ENCODE data around the gene CNTNAP5. TPM values are rescaled to one million over a fixed set of nuclear protein-coding genes. Genes with fewer than 3 reads are reported as not detected.

The CNTNAP5 gene
- total and polyA plus RNA-seq, 9 of the 15 experiments (the other 6 are each of a cell fraction or from before 2014, with no cell fraction given) = not detected

DNA sequence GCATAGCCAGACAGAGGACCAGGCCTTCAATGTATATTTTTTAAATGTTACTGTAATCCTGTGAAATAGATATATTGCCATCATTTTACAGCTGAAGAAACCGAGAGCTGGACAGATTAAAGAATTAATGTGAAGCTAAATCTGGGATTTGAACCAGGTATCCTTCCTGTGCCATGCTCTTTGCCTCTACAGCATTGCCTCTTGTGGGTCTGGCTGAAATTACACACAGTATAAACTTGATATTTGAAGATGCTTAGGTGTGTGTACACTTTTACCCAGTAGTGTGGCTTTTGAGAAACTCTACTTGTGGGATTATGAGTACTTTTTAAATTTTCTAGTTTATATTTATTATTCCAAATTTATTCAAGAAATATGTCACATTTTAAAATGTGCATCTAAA lies 264.5 kb downstream of the CNTNAP5 start:
- Histone ChIP-seq H3K4me2 (ENCODE audit: insufficient read depth, low read length) (no peak overlapping the region), H2AFZ (ENCODE audit: low read depth, low read length) (no peak overlapping the region), H3K79me2 (ENCODE audit: control insufficient read depth, insufficient read depth, low read length) (no peaks in the 10 kb centered on the region), H3K27me3 (ENCODE audit: control insufficient read depth in 2 of 2, insufficient read depth in 2 of 2, low read length in 2 of 2) (no peaks in the 10 kb centered on the region), H3K36me3 (ENCODE audit: control insufficient read depth, insufficient read depth, low read length) (no peaks in the 10 kb centered on the region), H3K4me1 (replicated peaks in 1 of 2; ENCODE audit: control insufficient read depth in 2 of 2, insufficient read depth in 2 of 2, low read length in 2 of 2) (no peaks in the 10 kb centered on the region), H3K27ac (ENCODE audit: extremely low read depth, low read depth, low read length) (no peak overlapping the region), H3K9me1 (ENCODE audit: control insufficient read depth, insufficient read depth, low read length) (no peaks in the 10 kb centered on the region), H4K20me1 (replicated peaks; ENCODE audit: control insufficient read depth, insufficient read depth, low read length) (no peaks in the 10 kb centered on the region), H3K9ac (ENCODE audit: insufficient read depth in 1 of 2, low read depth in 2 of 2, low read length in 2 of 2) (no peak overlapping the region), H3K9me3 (replicated peaks; ENCODE audit: control insufficient read depth, insufficient read depth, low read depth, low read length) (no peaks in the 10 kb centered on the region), H3K4me3 (no peak overlapping the region)
- POLR2A ChIA-PET = no interaction called here
- no peak for TF ChIP-seq ZNF23 (CRISPR knock-in tag; IDR thresholded peaks at IDR 0.05)
- no peak for TF ChIP-seq TCF7L2 (IDR thresholded peaks at IDR 0.05; ENCODE audit: low read depth, low read length)
- TF ChIP-seq ZFX (CRISPR knock-in tag; IDR thresholded peaks at IDR 0.05) = no peak
- no peak for TF ChIP-seq ZNF263 (CRISPR knock-in tag; IDR thresholded peaks at IDR 0.05; ENCODE audit: borderline replicate concordance)
- TF ChIP-seq U2AF1 (optimal IDR thresholded peaks at IDR 0.05; ENCODE audit: low read depth, low read length) = no peak
- ATAC-seq = no peak
- DNase-seq (ENCODE audit: extremely low read depth in 1 of 4, low spot score in 3 of 4) = no peak
- CTCF ChIA-PET (ENCODE audit: low intra/inter-chr PET ratio) = no interaction called here
- WGBS (ENCODE audit: insufficient coverage, low coverage, missing lambda C conversion rate) = 0% methylated on average over 1 of the region's 1 CpG
- in situ Hi-C loops (cut with MboI) = no loop called here
- intact Hi-C loops (cut with micrococcal nuclease) = no loop called here
- no peak for FAIRE-seq
- BruUV-seq (replicated peaks) = no TSS peak

DNA sequence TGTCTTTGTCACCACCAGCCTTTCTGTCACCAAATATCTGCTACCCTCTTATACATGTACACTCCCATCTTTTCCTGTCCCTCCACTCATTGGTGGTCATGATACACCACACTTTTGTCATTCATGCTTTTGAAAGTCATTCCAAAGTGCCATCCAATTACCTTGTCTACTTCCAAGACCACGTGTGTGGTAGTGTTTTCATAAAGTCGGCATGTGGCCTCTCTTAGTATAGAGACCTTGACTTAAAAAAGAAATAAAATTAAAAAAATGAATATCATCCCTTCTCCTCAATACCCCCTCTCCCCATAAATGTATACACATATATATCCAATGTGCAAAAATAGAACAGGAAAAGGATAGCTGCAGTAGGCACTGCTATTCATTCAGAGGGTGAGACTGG lies 271.4 kb downstream of the CNTNAP5 start:
- no peak for DNase-seq (ENCODE audit: extremely low read depth in 1 of 4, low spot score in 3 of 4)
- ChIA-PET CTCF (ENCODE audit: low intra/inter-chr PET ratio) (no interaction called here), POLR2A (no interaction called here)
- BruUV-seq (replicated peaks) = no TSS peak
- no peaks in the 10 kb centered on the region for H3K4me1 ChIP-seq (replicated peaks in 1 of 2; ENCODE audit: control insufficient read depth in 2 of 2, insufficient read depth in 2 of 2, low read length in 2 of 2)
- 0% methylated on average over 2 of the region's 2 CpGs for WGBS (ENCODE audit: insufficient coverage, low coverage, missing lambda C conversion rate)
- no peak overlapping the region for H3K4me3 ChIP-seq
- H3K9ac ChIP-seq (ENCODE audit: insufficient read depth in 1 of 2, low read depth in 2 of 2, low read length in 2 of 2) = no peak overlapping the region
- no peaks in the 10 kb centered on the region for H3K36me3 ChIP-seq (ENCODE audit: control insufficient read depth, insufficient read depth, low read length)
- no peaks in the 10 kb centered on the region for H3K79me2 ChIP-seq (ENCODE audit: control insufficient read depth, insufficient read depth, low read length)
- FAIRE-seq = no peak
- H3K9me1 ChIP-seq (ENCODE audit: control insufficient read depth, insufficient read depth, low read length) = no peaks in the 10 kb centered on the region
- H3K27ac ChIP-seq (ENCODE audit: extremely low read depth, low read depth, low read length) = no peak overlapping the region
- H3K27me3 ChIP-seq (ENCODE audit: control insufficient read depth in 2 of 2, insufficient read depth in 2 of 2, low read length in 2 of 2) = no peaks in the 10 kb centered on the region
- H4K20me1 ChIP-seq (replicated peaks; ENCODE audit: control insufficient read depth, insufficient read depth, low read length) = no peaks in the 10 kb centered on the region
- no peaks in the 10 kb centered on the region for H3K9me3 ChIP-seq (replicated peaks; ENCODE audit: control insufficient read depth, insufficient read depth, low read depth, low read length)
- H2AFZ ChIP-seq (ENCODE audit: low read depth, low read length) = no peak overlapping the region
- in situ Hi-C loops (cut with MboI) (no loop called here), intact Hi-C loops (cut with micrococcal nuclease) (no loop called here)
- no peak for ATAC-seq
- H3K4me2 ChIP-seq (ENCODE audit: insufficient read depth, low read length) = no peak overlapping the region
- TF ChIP-seq ETV6 (IDR thresholded peaks at IDR 0.05; ENCODE audit: borderline replicate concordance in 1 of 2, low read depth in 2 of 2, low read length in 1 of 2) = no peak
- TF ChIP-seq ETV6 (CRISPR knock-in tag; IDR thresholded peaks at IDR 0.05; ENCODE audit: borderline replicate concordance) = no peak
- TF ChIP-seq BCL6 (CRISPR knock-in tag; IDR thresholded peaks at IDR 0.05) = no peak
- no peak for TF ChIP-seq PHB (CRISPR knock-in tag; IDR thresholded peaks at IDR 0.05)
- TF ChIP-seq, protein P1, sequence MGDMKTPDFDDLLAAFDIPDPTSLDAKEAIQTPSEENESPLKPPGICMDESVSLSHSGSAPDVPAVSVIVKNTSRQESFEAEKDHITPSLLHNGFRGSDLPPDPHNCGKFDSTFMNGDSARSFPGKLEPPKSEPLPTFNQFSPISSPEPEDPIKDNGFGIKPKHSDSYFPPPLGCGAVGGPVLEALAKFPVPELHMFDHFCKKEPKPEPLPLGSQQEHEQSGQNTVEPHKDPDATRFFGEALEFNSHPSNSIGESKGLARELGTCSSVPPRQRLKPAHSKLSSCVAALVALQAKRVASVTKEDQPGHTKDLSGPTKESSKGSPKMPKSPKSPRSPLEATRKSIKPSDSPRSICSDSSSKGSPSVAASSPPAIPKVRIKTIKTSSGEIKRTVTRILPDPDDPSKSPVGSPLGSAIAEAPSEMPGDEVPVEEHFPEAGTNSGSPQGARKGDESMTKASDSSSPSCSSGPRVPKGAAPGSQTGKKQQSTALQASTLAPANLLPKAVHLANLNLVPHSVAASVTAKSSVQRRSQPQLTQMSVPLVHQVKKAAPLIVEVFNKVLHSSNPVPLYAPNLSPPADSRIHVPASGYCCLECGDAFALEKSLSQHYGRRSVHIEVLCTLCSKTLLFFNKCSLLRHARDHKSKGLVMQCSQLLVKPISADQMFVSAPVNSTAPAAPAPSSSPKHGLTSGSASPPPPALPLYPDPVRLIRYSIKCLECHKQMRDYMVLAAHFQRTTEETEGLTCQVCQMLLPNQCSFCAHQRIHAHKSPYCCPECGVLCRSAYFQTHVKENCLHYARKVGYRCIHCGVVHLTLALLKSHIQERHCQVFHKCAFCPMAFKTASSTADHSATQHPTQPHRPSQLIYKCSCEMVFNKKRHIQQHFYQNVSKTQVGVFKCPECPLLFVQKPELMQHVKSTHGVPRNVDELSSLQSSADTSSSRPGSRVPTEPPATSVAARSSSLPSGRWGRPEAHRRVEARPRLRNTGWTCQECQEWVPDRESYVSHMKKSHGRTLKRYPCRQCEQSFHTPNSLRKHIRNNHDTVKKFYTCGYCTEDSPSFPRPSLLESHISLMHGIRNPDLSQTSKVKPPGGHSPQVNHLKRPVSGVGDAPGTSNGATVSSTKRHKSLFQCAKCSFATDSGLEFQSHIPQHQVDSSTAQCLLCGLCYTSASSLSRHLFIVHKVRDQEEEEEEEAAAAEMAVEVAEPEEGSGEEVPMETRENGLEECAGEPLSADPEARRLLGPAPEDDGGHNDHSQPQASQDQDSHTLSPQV (IDR thresholded peaks at IDR 0.05) = no peak

All from K562 (cell line).